D341Med (cell line): ENCODE measurements around the gene RCN1.
"Not testable (repeated sequence)": the region's sequence is repeated elsewhere in the genome, so short reads cannot be mapped to it uniquely, and the experiment has no call there.

ENCODE experiments used
- DNase-seq: peaks from one replicate; pipeline ENCODE4 v3.0.0; 2012; ENCODE audit warnings: low spot score

The RCN1 gene

DNA sequence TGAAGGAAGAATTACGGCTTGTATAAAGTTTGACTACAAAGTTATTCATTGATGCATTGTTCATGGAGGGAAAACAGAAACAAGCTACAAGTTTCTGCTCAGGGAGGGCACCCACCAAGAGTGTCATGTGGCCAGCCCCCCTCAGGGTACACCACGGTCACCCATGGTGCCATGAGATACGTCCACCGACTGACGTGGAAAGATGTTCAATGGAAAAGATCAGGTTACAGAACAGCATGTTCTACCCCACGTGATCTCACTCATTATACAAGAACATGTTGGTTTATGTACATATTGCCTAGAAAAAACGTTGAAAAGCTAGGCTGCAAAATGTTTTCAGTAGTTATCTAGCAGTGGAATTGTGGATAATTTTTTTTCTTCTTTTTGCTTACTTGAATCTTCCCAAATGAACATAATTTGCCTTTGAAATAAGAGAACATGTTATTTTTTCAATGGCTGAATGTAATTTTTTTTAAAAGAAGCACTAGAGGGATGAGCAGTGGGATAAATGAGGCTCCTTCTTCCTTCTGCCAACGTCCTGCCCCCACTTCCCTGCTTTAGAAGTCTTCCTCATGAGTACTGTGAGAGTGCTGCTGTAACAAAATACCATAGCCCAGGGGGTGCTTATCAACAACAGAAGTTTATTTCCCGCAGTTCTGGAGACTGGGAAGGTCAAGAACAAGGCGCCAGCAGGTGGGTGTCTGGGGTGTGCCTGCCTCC lies 22.5 kb downstream of the RCN1 start:
- DNase-seq, result no peak

DNA sequence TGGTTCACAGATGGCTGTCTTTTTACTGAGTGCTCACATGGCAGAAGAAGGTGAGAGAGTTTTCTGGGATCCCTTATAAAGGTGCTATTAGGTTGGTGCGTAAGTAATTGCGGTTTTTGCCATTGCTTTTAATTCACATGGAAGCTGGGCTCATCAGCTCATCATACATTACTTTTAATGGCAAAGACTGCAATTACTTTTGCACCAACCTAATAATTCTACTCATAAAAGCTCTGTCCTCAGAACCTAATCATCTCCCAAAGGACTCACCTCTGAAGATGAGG lies 23.0 kb downstream of the RCN1 start:
- DNase-seq, result no peak

DNA sequence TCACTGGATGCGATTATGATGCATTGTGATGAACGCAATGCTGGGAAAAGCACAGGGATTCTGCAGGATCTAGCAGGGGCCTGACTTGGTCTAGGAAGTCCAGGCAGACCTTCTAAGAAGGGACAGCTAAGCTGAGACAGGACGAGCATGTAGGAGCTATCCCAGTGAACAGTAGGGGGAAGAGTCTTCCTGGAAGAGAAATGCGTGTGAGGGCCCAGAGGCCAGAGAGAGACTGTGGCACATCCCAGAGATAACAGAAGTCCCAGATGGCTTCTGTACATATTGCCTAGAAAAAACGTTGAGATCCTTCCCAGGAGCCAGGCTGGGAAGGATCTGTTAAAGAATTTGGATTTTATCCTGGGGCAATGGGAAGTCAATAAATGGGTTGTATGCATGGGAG lies 24.6 kb downstream of the RCN1 start:
- DNase-seq, result no peak

DNA sequence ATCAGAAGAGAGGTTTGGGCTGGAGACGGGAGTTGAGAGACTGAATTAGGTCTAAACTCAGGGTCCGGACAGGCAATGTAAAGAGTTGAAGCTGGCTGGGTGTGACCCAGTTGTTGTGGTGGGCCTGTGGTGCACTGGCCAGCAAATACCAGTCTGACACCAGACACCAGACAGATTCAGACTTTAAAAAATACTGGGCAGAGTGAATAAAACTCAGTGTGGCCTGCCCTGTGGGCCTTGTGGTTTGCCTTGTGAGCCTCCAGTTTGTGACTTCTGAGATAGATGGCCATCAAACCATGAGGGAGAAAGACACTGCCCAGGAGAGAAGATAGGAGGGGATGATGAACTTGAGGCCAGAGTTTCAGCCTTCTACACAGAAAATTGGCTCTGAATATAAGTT lies 25.8 kb downstream of the RCN1 start:
- no peak for DNase-seq

DNA sequence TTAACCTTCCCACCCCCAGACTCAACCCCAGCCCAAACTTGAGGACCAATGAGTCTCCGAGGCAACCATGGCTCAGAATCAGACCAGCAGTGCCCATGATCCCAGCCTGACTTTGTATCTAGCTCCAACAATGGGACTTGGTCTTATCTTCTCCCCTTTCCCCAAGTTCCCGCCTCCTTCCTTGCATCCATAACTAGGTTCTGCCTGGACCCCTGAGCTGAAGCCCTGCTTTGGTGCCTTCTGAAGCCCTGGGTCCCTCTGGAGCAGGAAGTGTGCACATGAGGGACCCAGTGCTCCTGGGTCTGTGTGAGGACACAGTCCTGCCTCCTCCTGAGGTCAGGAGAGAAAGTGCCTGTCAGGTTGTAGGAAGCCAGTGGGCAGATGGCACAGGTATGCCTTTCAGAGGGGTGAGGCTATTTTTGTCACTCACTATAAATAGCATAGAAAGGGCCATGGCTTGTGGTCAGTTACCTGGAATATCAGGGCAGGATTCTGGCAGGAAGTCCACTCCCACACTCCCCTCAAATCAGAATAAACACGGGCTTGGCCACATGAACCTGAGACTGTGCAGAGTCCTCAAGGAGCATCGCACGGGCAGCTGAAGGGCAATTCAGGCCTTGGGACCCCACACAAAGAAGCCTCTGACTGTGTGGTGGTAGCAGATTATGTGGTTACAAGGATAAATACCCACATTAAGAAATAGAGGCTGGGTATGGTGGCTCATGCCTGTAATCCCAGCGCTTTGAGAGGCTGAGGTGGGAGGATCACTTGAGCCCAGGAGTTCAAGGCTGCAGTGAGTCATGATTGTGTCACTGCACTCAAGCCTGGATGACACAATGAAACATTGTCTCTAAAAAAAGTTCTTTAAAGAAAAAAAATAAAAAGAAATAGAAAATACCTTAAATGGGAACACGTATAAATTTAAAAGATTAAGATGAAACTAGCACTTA lies 27.4 kb downstream of the RCN1 start:
- no peak for DNase-seq

DNA sequence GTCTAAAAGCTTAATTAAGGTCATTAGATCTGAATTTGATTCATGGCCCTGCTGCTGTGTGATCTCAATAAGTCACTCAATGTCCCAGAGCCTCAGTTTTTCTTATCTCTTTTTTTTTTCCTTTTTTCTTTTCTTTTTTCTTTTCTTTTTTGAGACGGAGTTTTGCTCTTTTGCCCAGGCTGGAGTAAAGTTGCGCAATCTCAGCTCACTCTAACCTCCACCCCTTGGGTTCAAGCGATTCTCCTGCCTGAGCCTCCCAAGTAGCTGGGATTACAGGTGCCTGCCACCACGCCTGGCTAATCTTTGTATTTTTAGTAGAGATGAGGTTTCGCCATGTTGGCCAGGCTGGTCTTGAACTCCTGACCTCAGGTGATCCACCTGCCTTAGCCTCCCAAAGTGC lies 28.3 kb downstream of the RCN1 start:
- DNase-seq, result not testable (repeated sequence)

DNA sequence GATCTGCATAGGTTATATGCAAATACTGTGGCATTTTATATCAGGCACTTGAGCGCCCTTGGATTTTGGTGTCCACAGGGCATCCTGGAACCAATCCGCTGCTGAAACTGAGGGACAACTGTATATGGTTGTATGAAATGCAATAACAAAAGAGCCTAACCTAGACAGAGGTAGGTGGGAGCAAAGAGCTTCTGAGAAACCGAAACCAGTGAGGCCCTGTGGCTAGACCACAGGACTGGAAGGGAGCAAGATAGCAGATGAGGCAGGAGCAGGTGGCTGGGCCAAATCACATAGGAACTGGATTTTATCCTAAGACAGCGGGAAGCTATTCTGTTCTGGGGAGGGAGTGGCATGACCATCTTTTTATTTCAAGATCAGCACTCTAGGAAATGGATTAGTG lies 30.1 kb downstream of the RCN1 start:
- DNase-seq, result no peak

DNA sequence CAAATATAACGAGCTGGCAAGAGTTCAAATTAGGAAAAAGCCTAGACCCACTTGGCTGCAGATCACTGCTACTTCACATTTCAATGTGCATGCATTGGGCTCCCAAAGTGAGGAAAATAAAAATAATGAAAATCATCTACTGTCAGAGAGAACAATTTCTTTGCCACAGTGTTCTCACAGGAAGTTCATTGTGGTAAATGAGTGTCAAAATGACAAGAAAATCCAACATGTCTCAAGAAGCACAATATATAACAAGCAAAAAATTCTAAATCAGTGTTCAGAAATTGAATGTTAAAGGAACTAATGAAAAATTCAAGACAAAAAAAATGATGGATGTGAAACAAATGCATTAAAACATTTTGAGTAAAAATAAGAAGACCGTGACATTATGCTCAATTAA lies 31.3 kb downstream of the RCN1 start:
- no peak for DNase-seq

DNA sequence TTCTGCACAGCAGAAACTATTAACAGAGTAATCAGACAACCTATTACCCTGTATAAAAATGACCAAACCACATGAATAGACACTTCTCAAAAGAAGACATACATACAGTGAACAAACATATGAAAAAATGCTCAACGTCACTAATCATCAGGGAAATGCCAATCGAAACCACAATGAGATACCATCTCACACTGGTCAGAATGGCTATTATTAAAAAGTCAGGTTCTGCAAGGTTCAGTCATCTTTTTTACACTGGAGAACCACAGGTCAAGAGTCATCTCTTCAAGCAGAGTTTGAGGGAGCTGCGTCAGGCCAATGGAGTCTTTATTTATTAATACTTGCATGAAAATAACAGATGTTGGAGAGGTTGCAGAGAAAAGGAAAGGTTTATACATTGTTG lies 40.4 kb downstream of the RCN1 start:
- no peak for DNase-seq

DNA sequence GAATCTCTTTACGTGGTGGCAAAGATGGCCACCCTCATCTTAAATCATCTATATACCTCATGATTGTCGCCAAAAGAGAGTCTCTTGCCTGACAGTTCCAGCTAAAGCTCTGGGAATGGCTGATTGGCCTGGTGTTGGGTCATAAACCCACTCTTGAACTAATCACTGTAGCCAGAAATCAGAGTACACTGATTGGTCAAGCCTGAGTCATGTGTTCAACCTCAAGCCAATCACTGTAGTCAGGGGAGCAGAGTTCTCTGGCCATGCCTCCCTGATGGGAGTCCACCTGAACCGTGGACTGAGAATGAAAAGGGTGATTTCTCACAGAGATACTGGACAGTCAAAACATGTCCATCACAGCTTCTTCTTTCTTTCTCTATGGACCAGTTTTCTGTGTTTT lies 45.8 kb downstream of the RCN1 start:
- DNase-seq, result no peak

DNA sequence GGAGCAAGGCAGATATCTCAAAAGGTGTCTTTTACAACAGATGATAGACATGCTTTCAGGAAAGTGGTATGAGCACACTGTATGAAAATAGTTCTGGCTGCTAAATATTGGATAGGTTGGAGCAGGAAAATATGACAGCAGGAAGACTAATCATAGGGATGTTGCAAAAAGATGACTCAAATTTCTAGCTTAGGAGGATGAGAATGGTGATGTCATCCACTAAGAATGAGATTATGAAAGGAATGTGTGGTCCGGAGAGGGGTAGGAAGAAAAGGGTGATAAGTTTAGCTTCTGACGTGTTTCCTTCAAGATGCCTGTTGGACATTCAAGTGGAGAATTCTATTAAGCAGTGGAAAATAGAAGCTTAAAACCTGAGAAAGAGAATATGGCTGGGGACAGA lies 46.4 kb downstream of the RCN1 start:
- DNase-seq, result no peak

DNA sequence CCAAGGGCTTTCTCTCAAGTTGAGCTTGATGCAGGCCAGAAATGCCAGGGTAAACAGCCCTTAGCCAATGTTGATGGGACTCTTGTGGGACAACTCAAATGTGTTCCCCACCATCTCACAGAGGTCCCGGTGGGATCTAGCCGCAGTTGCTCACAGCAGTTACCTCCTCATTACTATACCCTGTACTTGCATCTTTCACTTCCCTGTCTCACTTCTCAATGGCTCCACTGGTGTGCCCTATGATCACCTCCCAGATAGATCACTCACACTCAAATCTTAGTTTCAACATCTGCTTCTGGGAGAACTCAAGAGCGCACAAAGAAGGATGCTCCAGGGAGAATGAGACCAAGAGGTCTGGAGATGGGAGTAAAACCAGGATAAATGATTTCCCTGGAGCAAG lies 47.0 kb downstream of the RCN1 start:
- no peak for DNase-seq

DNA sequence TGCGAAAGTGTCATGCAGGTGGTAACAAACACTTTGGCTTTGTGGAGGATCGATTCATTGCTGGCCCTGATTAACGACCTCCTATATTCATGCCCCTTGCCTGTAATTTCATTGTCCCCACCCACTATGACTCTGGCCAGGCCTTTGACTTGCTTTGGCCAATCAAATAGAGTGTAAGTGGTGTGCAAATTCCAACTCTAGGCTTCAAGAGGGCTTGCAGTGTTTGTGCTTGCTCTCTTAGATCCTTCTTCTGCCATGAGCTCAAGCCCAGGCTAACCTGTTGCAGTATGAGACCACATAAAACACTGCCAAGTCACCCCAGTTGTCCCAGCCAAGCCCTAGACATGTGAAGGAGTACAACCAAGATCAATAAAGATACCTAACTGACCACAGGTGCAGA lies 48.0 kb downstream of the RCN1 start:
- DNase-seq, result no peak

DNA sequence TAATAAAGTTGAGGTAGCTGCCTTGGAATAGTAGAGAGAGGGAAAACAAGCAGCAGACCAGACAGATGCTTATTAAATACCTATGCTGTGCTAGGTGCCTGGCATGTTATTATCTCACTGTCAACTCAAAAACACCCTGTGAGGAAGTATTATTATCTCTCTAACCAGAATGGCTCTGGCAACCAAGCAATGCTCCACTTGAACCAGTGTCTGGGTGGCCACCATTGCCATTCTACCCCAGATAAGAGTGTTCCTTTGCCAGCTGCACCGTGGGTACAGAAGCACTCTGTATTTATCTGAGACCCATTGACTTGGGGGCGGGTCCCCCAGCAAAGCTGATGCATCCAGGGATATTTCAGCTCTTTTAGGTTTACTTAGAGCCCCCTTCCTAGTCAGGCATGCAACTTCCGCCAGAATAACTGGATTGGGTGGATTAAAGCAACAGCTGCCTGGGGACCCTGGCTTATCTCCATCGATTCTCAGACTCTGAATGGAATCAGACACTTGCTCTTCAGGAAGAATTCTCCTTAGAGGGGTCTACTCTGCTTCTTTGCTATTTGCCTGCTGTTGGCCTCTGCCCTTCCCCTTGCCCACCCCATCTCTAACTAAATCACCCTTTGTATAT lies 49.1 kb downstream of the RCN1 start:
- peak; percentile 63 for DNase-seq

DNA sequence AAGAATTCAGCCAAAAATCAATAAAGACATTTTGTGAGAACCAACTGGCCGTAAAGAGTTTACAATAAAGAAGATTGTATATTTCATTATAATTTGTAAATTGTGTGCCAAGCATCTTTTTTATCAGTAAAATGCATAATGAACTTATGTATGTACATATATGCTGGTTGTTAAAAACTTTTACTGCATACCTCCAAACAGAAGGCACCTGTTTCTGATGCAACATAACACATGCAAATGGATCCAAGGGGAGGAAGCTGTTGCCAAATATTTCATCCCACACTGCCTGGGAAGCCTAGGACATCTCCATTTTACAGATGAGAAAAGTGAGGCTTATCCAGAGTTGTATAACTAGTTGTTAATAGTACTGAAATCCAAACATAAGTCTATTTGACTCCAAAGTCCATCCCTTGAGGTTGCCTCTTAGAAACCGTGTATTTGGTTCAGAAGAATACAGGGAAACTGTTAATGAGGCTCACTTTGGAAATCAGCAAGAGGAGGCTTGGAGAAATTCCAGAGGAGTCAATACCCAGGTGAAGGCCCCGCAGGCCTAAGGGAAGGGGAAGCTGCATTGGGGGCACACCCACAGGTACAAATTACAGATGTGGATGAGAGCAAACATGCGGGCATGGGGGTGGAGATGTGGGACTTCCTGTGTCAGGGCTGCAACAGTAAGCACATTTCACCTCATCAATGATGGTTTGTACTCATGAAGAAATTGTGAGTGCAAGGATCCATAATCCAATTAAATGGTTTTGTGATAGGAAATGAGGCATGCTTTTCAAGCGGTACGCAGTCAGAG lies 51.1 kb downstream of the RCN1 start:
- no peak for DNase-seq

DNA sequence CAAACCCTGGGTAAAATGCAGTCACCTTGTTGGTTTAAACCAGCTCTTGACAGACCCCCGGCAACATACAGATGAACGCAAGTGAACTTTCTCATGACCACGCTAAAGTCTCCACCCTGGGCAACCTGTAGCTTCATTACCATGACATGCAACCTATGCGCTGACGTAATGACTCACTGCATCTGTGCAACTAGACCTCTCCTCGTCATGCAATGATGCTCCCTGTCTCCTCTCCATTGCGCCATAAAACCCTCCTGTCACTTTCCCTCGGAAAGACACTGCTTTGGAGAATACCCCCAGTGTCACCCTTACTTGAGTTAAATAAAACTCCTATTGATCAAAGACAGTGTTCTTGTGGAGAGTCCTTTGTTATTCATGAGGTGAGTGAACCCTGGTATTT lies 52.5 kb downstream of the RCN1 start:
- DNase-seq, result no peak

DNA sequence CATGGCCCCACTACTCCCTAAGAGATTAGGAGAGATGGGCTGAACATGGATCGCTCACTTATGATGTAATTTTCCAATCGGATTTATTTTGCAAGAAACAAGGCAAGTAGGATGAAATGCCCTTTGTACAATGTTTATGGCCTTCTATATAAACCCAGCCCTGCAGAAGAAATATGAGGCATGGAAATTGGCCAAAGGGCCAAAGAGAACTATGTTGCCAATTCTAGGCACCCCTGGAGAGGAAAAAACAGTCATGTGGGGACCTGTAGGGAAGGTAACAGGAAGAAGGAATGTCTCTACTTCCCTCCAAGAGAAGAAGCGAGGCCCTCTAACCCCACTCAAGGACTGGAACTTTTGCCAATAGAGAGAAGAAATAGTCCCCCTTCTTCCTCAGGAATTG lies 54.4 kb downstream of the RCN1 start:
- DNase-seq, result no peak

DNA sequence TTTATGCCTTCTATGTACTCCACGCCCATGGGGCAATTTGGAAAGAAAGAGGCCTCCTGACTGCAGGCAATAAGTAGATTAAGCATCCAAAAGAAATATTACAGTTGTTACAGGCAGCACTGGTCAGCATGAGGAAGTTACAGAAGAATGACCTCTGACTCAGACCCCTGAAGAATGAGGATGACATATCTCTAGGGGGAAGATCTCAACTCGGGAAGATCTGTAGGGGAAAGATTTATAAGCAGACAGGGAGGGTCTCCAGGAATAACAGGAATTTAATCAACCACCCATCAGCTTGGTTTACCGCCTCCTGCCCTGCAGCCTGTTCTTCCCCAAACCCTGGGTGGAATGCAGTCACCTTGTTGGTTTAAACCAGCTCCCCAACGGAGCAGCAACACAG lies 58.0 kb downstream of the RCN1 start:
- DNase-seq, result no peak

DNA sequence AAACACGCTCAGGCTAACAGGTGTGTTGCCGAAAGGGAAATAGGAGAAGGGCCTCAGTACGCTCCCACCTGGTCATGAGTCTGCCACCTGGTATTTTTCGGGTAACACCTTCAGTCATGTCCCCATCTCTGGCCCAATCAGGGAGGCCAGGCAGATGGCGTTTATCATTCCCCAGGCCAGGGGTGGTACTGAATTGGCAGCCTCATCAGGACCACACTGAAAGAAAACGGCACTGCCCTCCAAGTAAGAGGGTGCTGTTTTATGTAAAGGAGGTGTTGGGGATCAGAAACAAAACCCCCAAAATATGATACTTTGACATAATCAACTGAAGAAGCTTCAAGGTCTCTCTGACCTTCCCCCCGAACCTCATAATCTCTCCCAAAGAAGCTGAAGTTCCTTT lies 58.9 kb downstream of the RCN1 start:
- no peak for DNase-seq

DNA sequence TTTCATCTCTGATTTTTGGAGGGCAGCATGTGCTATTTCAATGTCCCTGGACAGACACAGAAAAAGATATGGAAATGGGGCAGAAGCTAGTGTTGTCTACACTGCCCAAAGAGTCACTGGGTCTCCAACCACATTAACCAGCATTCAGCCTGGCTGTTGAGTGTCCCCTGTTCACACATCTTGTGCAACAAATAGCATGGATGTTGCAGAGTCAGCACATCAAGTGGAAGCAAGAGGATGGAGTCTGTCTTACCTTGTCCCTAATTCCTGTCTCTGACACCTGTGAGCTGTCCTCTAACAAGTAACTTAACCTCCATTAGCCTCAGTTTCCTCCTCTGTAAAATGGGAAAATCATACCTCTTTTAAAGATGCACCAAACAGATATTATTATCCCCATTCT lies 60.2 kb downstream of the RCN1 start:
- DNase-seq, result no peak

DNA sequence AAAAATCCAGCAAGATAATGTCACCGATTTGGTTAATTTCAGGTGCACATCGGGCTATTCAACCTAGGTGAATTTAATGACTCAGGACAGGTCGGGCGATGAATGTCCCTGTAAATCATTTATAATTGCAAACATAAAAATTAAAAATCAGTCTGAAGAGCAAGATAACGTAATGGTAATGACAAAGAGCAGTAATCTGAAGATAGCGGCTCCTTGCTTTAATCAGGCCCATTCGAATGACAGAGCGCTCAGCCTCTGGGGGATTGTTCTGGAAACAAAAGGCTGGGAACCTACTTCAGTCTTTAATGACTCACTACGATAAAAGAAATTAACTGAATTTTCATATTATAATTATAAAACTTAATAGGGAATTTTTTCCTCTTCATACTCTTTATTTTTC lies 61.3 kb downstream of the RCN1 start:
- no peak for DNase-seq

DNA sequence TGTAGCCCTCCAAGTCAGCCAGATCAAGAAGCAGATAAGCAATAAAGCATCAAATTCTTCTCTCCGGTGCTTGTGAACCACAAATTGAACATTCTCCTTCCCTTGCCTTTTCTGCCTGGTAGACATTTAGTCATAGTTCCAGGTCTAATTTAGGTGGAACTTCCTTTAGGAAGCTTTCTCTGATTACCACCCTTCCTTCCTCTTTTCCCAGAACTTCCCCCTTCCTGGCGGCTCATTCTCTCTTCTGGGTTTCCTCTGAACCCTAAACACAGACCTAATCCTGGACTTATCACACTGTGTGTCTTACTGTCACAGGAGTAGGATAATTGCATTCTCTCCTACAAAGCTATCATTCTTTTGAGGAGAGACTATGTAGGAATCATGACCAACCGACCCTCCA lies 61.9 kb downstream of the RCN1 start:
- DNase-seq, result no peak

DNA sequence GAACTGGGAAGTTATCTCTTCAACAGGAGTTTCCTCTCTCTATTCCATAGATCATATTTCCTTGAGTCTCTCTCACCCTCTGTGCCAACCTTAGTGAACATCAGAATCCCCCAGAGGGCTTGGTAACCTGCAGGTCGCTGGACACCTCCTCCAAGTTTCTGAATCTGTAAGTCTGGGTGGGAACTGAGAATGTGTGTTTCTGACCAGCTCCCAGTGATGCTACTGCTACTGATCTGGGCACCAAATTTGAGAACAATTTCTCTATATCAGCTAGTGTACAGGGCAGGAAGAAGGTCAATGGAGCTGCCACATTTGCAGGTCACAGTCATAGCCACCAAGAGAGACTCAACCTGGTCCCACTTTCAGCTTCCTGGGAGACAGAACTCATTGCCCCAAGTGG lies 62.9 kb downstream of the RCN1 start:
- DNase-seq, result no peak
